GM18519 (cell line): ENCODE results near the gene ETAA1.

Experiments
- ATAC-seq: cut with Tn5 transposase; IDR thresholded peaks from one replicate; pipeline ENCODE4 v1.9.1; 2021; ENCODE audit warnings: mild to moderate bottlenecking, moderate library complexity; ENCODE audit not compliant: unreplicated experiment, low FRiP score

The ETAA1 gene

DNA sequence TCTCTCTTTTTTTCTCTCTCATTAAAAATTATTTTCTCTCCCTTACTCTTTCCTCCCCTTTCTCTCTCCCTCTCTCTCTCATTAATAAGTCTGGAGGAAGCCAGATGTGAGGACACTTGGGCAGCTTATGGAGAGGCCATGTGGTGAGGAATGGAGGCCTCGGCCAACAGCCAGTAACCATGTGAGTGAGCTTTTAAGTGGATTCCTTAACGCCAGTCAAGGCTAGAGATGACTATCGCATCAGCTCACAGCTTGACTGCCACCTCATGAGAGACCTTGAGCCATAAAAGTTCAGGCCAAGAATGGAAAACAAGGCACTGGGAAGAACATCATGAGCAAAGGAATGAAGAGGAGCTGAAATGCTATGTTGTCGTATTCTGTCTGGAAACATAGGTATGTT, 39.1 kb downstream of the ETAA1 start:
- no peak for ATAC-seq

DNA sequence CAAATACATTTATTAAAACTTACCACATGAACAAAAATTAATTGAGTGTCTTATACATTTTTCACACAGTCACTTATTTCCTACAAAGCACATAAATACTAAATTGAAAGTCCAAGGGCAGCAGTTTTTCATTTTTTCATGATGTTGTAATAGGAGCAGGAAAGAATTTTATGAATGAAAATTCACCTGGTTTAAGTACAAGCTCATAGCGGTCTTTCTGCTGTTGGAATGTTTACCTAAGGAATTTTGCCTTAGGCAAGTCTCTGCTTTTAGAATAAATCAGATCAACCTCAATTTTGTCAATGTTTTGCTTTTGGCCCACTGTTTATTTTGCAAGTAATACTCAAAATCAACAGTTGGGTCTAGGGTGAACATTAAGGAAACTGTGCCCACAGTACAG, 40.0 kb downstream of the ETAA1 start:
- ATAC-seq: no peak

GRCh38 chr2:67438337-67438736, 41.2 kb downstream of the ETAA1 start:
- no peak for ATAC-seq

DNA sequence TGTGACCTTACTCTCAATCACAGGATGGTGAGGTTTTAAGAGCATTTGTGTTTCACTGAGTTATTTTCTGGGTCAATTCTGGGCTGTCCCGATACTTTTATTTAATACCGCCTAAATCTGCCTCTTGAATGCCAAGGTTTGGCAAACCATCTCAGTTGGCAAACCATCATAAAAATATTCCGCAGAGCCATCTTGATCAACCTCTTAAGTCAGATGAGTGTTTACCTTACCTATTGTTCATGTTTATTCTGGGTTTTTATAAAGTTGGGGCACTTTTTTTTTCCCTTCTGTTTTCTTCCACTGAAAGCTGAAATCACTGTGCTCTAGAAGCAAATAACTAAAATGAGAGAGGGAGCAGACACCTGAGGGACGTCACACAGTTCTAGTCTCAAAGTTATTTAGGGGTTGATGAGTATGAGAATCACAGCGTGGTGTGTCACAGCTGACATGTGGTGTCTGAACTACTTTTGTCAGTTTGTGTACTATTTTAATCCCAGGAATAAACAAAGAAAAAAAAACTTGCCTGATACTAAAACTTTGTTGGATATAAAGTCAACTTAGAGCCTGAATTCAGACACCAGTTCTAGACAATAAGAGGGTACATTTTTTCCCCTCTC, 48.6 kb downstream of the ETAA1 start:
- ATAC-seq: no peak

- no peak for ATAC-seq
These were observed 49.4 kb downstream of the ETAA1 start for GRCh38 chr2:67446491-67446911.

- no peak for ATAC-seq
These were observed 51.5 kb downstream of the ETAA1 start for GRCh38 chr2:67448648-67449047.

DNA sequence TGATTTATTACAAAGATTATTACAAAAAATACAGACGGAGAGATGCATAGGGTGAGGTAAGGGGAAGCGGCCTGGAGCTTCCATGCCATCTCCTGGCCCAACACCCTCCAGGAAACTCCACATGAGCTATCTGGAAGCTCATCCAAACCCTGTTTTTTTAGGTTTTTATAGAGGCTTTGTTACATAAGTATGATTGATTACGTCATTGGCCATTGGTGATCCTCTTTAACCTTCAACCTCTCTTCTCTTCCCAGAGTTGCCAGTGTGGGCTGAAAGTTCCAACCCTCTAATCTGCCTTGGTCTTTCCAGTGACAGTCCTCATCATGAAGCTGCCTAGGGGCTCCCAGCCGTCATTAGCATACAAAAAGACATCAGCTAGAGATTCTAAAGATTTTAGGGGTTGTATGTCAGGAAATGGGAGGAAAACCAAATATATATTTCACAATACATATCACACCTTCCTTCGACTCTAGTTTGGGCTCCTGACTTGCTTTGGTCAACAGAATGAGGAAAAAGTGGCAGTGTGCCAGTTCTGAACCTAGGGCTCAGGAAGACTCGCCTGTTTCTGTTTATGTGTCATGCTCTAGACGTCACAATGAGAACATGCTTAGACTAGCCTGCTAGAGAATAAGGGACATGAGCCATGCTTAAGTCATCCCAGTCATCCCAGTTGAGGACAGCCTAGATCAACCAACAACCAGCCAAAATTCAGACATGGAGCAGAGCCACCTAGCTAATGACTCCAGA, 54.1 kb downstream of the ETAA1 start:
- no peak for ATAC-seq

DNA sequence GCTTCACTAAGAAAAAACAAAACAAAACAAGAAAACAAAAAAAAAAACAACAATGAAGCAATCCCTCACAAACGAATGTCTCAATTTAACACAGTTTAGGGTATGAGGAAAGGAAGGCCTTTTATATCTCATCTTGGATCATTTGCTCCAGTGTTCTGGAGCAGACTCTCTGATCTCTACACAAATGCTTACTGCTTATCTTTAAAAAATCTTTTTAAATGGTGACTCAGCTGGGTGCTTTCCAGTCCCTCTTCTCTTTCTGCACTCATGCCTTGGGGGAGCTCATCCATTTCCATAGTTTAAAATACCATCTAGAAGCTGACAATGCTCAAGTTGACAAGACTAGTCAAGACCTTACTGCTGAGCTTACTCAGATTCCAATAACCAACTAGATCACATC, 56.2 kb downstream of the ETAA1 start:
- no peak for ATAC-seq

GRCh38 chr2:67455219-67456142, 58.3 kb downstream of the ETAA1 start:
- ATAC-seq: no peak

- no peak for ATAC-seq
These were observed 59.3 kb downstream of the ETAA1 start for GRCh38 chr2:67456428-67456827.

DNA sequence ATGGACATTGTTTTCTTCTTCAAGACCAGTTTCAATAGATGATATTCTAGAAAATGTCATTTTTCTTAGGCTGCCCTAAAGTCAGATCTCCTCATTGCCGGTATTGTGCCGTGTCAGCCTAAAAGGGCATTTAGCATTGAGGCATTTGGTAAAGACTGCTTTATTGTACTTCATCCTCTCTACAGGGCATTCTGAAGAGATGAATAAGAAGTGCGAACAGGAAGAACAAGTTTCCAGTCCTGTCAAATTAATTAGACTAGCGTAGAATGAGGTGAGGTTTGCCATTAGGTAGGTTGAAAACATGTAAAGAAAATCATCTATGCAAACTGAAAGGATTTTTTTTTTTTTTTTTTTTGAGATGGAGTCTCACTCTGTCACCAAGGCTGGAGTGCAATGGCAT, 60.6 kb downstream of the ETAA1 start:
- ATAC-seq: no peak

GRCh38 chr2:67459761-67460160, 62.6 kb downstream of the ETAA1 start:
- no peak for ATAC-seq
